ENCODE data around the gene LITAFD.
"Not testable (repeated sequence)": the region's sequence is repeated elsewhere in the genome, so short reads cannot be mapped to it uniquely, and the experiment has no call there.

LITAFD gene

DNA sequence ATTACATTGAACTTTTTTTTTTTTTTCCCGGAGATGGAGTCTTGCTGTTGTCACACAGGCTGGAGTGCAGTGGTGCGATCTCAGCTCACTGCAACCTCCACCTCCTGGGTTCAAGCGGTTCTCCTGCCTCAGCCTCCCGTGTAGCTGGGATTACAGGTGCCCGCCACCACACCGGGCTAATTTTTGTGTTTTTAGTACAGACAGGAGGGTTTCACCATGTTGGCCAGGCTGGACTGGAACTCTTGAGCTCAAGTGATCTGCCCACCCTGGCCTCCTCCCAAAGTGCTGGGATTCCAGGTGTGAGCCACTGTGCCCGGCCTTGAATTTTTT is 8.3 kb upstream of the LITAFD start:
- not testable (repeated sequence) for DNase-seq

DNA sequence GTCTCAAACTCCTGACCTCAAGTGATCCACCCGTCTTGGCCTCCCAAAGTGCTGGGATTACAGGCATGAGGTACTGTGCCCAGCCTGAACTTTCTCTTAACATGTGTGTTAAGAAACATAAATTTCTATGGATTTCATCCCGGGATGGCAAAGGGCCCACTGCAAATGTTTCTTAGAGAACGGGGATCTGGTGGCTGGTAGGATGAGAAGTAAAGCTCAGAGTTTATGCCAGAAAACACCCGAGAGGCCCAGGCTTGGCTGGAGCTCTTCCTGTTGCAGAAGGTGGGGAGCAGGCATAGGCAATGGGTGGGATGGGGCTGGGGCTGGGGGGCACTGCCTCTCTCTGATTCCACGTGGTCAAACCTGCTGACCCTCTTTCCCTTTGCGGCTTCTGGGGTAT is 7.8 kb upstream of the LITAFD start:
- no peak for DNase-seq

DNA sequence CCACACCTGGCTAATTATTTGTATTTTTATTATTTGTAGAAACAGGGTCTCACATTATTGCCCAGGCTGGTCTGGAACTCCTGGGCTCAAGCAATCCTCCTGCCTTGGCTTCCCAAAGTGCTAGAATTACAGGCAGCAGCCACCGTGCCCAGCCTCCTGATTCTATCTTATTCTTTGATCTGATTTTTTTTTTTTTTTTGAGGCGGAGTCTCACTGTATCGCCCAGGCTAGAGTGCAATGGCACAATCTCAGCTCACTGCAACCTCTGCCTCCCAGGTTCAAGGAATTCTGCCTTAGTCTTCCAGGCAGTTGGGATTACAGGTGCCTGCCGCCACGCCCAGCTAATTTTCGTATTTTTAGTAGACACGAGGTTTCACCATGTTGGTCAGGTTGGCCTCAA is 6.8 kb upstream of the LITAFD start:
- DNase-seq: not testable (repeated sequence)

GRCh38 chr16:8877894-8878522 is 4.1 kb upstream of the LITAFD start:
- DNase-seq: no peak

GRCh38 chr16:8878523-8878911 is 3.6 kb upstream of the LITAFD start:
- DNase-seq: no peak

GRCh38 chr16:8880839-8881510 is 1.2 kb upstream of the LITAFD start:
- DNase-seq: no peak

DNA sequence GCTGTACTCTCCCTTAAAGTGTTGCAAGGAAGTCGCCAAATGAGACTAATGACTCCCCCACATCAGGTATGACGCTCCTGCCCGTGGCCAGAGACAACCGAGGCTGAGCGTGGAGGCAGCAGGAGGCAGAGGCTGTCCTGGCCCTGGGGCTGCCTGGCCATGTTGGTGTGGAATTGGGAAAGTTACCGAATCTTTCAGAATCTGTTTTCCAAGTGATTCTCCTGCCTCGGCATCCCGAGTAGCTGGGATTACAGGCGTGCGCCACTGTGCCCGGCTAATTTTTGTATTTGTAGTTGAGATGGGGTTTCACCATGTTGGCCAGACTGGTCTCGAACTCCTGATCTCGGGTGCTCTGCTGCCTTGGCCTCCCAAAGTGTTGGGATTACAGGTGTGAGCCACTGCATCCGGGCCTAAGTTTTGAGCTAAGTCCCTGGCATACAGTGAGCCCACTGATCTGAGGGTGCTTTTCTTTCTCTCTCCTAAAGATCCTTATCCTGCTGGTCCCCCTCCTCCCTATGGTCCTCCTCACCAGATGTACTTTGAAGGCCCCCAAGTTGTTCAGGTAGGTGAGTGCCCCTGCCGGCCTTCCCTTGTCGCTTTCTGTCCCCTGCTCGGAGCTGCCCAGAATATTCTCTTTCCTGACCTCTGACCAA is 700 bp downstream of the LITAFD start:
- no peak for DNase-seq

- no peak for DNase-seq
Observed at GRCh38 chr16:8885674-8886592, 3.8 kb downstream of the LITAFD start.

DNA sequence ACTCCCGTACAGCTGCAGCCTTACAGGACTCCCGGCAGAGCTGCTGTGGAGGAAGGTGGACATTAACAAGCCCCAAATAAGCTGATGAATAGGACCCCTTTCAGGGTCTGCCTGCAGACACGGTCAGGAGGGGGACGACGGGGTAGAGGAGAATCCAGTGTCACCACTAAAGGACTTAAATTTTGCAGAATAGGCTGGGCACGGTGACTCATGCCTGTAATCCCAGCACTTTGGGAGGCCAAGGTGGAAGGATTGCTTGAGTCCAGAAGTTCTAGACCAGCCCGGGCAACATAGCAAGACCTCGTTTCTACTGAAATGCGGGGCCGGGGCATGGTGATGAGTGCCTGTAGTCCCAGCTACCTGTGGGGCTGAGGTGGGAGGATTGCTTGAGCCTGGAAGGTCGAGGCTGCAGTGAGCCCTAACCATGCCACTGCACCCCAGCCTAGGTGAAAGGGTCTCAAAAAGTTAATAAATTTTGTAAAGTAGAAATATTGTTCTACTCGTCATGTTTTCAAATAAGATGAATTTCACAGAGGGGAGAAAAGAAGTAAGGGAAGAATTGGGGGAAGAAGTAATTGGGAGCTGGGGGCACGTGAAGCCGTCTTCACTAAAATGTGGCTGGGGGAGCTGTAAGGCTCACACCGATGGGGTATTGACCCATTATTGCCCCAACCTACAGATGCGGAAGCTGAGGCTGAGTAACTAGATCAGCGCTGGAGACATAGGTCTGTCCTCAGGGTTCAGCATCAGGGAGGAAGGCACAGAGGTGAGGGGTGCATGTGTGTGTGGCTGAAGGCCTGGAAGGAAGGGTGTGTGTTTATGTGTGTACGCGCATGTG is 4.7 kb downstream of the LITAFD start:
- no peak for DNase-seq

- DNase-seq: no peak
Observed at GRCh38 chr16:8887431-8887765, 5.2 kb downstream of the LITAFD start.

DNA sequence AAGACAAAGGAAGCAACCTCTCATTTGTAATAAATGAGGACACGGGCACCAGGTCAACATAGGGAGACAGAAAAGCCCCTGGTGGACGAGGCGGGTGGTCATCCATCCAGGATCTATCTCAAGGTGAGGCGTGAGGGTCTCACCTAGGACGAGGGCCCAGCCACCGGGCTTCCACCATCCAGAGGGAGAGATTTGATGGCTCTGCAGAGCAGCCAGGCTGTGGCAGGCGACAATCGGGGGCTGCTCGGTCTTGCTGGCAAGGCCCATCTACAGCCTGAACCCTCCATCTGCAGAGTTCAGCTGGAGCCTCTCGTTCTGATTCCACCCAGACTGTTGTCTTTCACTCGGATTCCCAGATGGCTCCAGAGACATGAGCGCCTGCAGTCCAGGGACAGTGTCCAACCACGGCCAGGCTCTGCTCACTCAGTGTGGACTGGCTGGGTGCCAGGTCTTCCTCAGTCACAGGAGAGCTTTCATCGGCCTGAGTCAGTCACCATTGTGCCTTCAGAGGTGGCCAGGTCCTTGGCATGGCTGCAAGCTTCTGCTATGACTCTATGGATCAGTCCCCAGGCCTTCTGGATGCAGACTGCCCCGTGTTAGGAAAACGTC is 5.9 kb downstream of the LITAFD start:
- DNase-seq: no peak

DNA sequence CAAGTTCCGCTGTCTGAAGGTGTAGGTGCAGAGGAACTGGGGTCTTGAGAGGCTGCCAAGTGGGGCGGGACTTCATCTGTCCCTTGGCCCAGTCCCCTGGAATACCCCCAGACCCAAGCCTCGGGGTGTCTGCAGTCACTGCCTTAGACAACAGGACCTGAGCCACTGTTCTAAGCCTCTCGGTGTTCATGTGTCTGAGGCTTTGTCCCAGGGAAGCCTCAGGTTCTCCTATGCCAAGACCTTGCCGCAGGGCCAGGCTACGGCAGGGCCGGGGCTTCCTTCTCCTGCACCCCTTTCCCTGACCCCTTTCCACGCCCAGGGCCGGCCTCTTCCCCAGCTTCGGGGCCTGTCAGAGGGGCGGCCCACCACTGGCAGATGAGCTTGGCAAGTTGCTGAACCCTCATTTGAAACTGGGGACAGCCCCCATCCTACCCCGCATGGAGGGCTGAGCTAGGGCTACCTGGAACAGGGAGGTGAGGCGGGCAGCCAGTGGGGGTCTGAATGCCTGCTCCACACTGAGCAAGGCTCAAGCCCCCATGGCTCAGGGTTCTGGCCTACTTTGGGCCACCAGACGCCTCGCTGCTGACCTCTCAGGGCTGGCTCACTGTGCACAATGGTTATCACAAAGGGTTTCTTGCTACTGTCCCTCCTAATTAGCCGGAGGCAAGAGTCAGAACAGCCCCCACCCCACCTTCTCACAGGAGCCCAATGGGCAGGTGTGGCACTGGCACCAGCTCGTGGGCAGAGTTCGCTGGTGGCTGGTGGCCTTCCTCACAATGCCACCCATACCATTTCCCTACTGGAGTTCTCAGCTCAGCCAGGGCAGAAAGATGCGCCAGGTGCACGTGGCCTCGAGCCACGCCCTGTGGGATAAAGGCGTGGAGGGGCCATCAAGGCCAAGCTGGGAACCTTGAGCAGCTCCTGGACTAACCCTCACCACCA is 7.1 kb downstream of the LITAFD start:
- DNase-seq: no peak

DNA sequence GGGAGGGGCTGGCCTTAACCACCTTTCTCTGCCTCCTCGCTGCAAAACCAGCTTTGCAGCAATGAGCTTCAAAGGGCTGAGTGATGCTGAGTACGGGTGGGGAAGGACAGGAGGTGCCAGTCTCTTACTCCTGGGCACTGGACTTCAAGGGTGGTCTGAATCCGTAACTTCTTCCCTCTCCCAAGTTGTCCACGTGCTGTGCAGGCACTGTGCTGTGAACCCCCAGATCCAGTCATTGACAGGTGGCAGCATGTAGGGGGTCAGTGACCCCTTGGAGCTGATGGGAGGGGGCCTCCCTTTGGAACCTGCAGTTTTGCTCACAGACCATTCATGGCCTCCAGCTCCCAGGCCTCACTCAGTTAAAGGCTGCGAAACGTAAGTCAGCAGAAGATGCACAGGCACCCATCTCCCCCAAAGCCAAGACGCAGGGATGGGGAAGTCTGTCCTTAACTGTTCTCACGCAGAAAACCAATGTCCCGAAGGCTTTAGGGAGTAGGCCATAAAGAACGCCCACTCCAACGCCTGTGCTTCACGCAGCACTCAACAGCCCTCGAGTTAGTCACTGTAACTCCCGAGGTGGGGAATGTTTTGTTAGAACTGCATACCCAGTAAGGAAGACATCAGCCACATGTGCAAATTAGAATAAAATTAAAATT is 7.9 kb downstream of the LITAFD start:
- no peak for DNase-seq

- DNase-seq: no peak
Observed at GRCh38 chr16:8890549-8890921, 8.4 kb downstream of the LITAFD start.

DNA sequence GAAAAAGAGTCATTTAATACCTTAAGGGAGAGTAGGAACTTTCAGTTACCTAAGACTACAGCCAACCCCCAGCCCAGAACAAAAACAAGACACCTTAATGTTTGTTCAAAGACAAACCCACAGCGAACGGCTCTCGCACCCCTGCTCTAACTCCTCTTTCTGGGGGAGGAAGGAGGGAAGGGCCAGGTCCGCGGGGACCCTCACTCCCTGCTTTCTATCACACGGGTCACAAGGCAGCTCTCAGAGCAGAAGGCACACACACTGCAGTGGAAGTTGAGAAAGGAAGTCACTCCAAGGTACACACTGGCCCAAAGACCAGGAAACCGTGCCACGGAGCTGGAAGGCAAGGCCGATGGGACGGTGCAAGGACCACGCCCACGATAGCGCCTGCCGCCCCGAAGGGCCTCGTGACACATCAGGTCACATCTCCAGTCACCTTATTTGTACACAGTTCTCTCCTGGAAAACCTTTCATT is 10.0 kb downstream of the LITAFD start:
- DNase-seq: no peak

DNA sequence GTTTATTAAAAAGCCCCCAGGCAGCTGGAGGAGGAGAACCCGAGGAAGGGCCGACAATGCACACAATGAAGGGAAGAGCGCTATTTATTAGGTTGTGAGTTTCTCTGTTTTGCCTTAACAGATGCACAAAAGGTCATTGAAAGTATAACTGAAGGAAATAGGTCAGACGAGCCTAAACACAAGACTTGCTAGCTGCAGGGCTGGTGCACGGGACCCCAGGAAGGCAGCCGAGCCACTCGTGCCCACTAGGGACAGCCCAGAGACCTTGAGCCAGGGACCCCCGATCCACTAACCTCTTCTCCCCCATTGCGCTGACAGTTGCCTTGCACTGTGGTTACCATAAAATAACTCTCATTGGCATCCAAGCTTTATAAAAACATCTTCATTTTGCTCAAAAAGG is 11.3 kb downstream of the LITAFD start:
- no peak for DNase-seq

GRCh38 chr16:8893976-8894690 is 12.0 kb downstream of the LITAFD start:
- no peak for DNase-seq

DNA sequence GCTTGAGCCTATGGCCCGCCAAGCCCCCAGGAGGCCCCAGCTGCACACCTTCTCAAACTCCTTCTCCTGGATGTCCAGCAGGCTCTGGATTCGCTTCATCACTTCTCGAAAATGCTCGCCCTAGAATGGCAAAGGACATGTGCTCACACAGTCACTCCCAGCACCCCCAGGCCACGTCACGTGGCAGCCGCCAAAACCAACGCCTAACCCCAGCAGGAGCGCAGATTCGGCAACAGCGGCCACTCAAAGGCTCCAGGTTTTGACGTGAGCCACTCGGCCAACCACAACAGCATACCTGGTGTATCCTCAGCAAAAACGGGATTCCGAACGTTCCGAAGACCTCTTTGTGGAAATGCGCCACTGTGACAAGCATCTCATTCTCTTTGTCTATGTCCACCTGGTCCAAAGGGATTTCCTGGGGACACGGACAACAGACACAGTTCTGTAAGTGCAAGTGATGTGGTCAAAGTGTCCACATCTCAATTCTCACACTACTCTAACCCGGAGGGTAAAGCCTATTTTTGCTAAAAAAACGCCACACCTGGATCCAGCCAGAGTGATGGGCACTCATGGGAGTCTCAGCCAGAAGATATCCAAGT is 12.7 kb downstream of the LITAFD start:
- DNase-seq: no peak

- DNase-seq: no peak
Observed at GRCh38 chr16:8898660-8899318, 16.6 kb downstream of the LITAFD start.

All from NCI-H187 (cell line).